H9 (cell line): Measurements from ENCODE around the gene THBS1. TPM values are rescaled to one million over a fixed set of nuclear protein-coding genes. Genes with fewer than 3 reads are reported as not detected.

ENCODE experiments used
- DNase-seq: peaks from one replicate; pipeline ENCODE4 v3.0.0-alpha.2; 2017
- H2AFZ ChIP-seq: one replicate; pipeline ENCODE4 v1.6.1; 2013; ENCODE audit warnings: mild to moderate bottlenecking, low read length, control low read depth, moderate library complexity
- H2AK5ac ChIP-seq: 2 replicates; pipeline ENCODE4 v1.6.1; 2013; ENCODE audit warnings: low read length, control low read depth, mixed read lengths; ENCODE audit not compliant: insufficient read length
- H2BK120ac ChIP-seq: one replicate; pipeline ENCODE4 v1.6.1; 2013; ENCODE audit warnings: low read depth, mild to moderate bottlenecking, low read length, control low read depth, inconsistent platforms; ENCODE audit not compliant: poor library complexity, severe bottlenecking
- H2BK12ac ChIP-seq: 2 replicates; pipeline ENCODE4 v1.6.1; 2013; ENCODE audit warnings: low read length, control low read depth, mixed read lengths, low read depth; ENCODE audit not compliant: insufficient read length
- H2BK15ac ChIP-seq: 2 replicates; pipeline ENCODE4 v1.6.1; 2013; ENCODE audit warnings: low read depth, low read length, control low read depth
- H2BK20ac ChIP-seq: one replicate; pipeline ENCODE4 v1.6.1; 2013; ENCODE audit warnings: low read depth, mild to moderate bottlenecking, low read length, control low read depth, inconsistent platforms; ENCODE audit not compliant: poor library complexity, severe bottlenecking
- H2BK5ac ChIP-seq: 2 replicates; pipeline ENCODE4 v1.6.1; 2013; ENCODE audit warnings: low read length, control low read depth, mixed read lengths; ENCODE audit not compliant: insufficient read length
- H3K14ac ChIP-seq: 2 replicates; pipeline ENCODE4 v1.6.1; 2013; ENCODE audit warnings: low read length, control low read depth; ENCODE audit not compliant: insufficient read depth
- H3K18ac ChIP-seq: 2 replicates; pipeline ENCODE4 v1.6.1; 2013; ENCODE audit warnings: low read depth, mild to moderate bottlenecking, mixed read lengths, low read length, control low read depth; ENCODE audit not compliant: insufficient read length
- H3K23ac ChIP-seq: 2 replicates; pipeline ENCODE4 v1.6.1; 2013; ENCODE audit warnings: low read length, control low read depth, mixed read lengths, low read depth; ENCODE audit not compliant: insufficient read length
- H3K23me2 ChIP-seq: 2 replicates; pipeline ENCODE4 v1.6.1; 2013; ENCODE audit warnings: low read depth, mild to moderate bottlenecking, mixed read lengths, low read length, control low read depth; ENCODE audit not compliant: insufficient read length, poor library complexity, severe bottlenecking
- H3K27ac ChIP-seq: 2 replicates; pipeline ENCODE4 v1.5.1; 2013; ENCODE audit warnings: low read length, control low read depth, mixed read lengths, low read depth; ENCODE audit not compliant: insufficient read length
- H3K27me3 ChIP-seq: 2 replicates; pipeline ENCODE4 v1.6.1; 2013; ENCODE audit warnings: low read length, control low read depth, inconsistent platforms; ENCODE audit not compliant: insufficient read depth
- H3K4ac ChIP-seq: 2 replicates; pipeline ENCODE4 v1.6.1; 2013; ENCODE audit warnings: low read depth, mild to moderate bottlenecking, control low read depth, inconsistent platforms, low read length, moderate library complexity
- H3K4me1 ChIP-seq: 2 replicates; pipeline ENCODE4 v1.6.1; 2013; ENCODE audit warnings: low read length, control low read depth, inconsistent platforms; ENCODE audit not compliant: insufficient read depth
- H3K4me2 ChIP-seq: 2 replicates; pipeline ENCODE4 v1.6.1; 2013; ENCODE audit warnings: low read length, control low read depth, mixed read lengths; ENCODE audit not compliant: insufficient read length, insufficient read depth
- H3K56ac ChIP-seq: 2 replicates; pipeline ENCODE4 v1.6.1; 2013; ENCODE audit warnings: low read depth, mild to moderate bottlenecking, mixed read lengths, low read length, control low read depth; ENCODE audit not compliant: insufficient read length
- H3K79me1 ChIP-seq: 2 replicates; pipeline ENCODE4 v1.6.1; 2013; ENCODE audit warnings: low read depth, mild to moderate bottlenecking, moderate library complexity, low read length, control low read depth, inconsistent platforms; ENCODE audit not compliant: insufficient read depth, poor library complexity, severe bottlenecking
- H3K79me2 ChIP-seq: 2 replicates; pipeline ENCODE4 v1.6.1; 2013; ENCODE audit warnings: low read length, control low read depth, inconsistent platforms; ENCODE audit not compliant: insufficient read depth
- H3K9ac ChIP-seq: 2 replicates; pipeline ENCODE4 v1.6.1; 2013; ENCODE audit warnings: low read length, control low read depth, mixed read lengths; ENCODE audit not compliant: insufficient read length; ENCODE audit errors: extremely low read depth
- H3K9me3 ChIP-seq: one replicate; pipeline ENCODE4 v1.6.1; 2013; ENCODE audit warnings: low read depth, low read length, inconsistent platforms; ENCODE audit not compliant: control insufficient read depth
- H3T11ph ChIP-seq: one replicate; pipeline ENCODE4 v1.6.1; 2013; ENCODE audit warnings: mild to moderate bottlenecking, low read length, control low read depth, inconsistent platforms
- H4K20me1 ChIP-seq: one replicate; pipeline ENCODE4 v1.6.1; 2013; ENCODE audit not compliant: control insufficient read depth, insufficient read length, insufficient read depth
- H4K5ac ChIP-seq: 2 replicates; pipeline ENCODE4 v1.6.1; 2013; ENCODE audit warnings: low read depth, mild to moderate bottlenecking, mixed read lengths, low read length, control low read depth; ENCODE audit not compliant: insufficient read length
- H4K8ac ChIP-seq: replicated peaks from 2 replicates; pipeline ENCODE4 v1.6.1; 2013; ENCODE audit warnings: low read length, control low read depth, mixed read lengths, low read depth; ENCODE audit not compliant: insufficient read length
- H4K91ac ChIP-seq: 2 replicates; pipeline ENCODE4 v1.6.1; 2013; ENCODE audit warnings: low read depth, mild to moderate bottlenecking, moderate library complexity, mixed read lengths, low read length, control low read depth; ENCODE audit not compliant: insufficient read length
- H3K27ac Mint-ChIP-seq, 3 experiments: 2 replicates in 2 of 3; 3 replicates in 1 of 3; pipeline ENCODE4 v1.8.0; 2020 to 2021; ENCODE audit warnings: mixed read lengths in 3 of 3, mild to moderate bottlenecking in 1 of 3, moderate library complexity in 1 of 3
- H3K27me3 Mint-ChIP-seq: 2 replicates; pipeline ENCODE4 v1.8.0; 2021; ENCODE audit warnings: low read depth, mild to moderate bottlenecking, moderate library complexity, mixed read lengths
- H3K36me3 Mint-ChIP-seq, 3 experiments: 2 replicates in 2 of 3; 3 replicates in 1 of 3; pipeline ENCODE4 v1.8.0; 2020 to 2021; ENCODE audit warnings: low read depth in 3 of 3, mixed read lengths in 3 of 3; ENCODE audit not compliant: insufficient read depth in 1 of 3
- H3K4me1 Mint-ChIP-seq, 2 experiments: 2 replicates each; pipeline ENCODE4 v1.8.0; 2020; ENCODE audit warnings: mixed read lengths in 2 of 2
- H3K4me3 Mint-ChIP-seq, 2 experiments: 2 replicates in 1 of 2; 3 replicates in 1 of 2; pipeline ENCODE4 v1.8.0; 2020 to 2021; ENCODE audit warnings: mild to moderate bottlenecking in 2 of 2, mixed read lengths in 2 of 2, moderate library complexity in 1 of 2
- H3K9me3 Mint-ChIP-seq, 2 experiments: 2 replicates in 1 of 2; 3 replicates in 1 of 2; pipeline ENCODE4 v1.8.0; 2020; ENCODE audit warnings: mild to moderate bottlenecking in 2 of 2, mixed read lengths in 2 of 2, moderate library complexity in 1 of 2
- WGBS: extraction: QIAGEN DNeasy Blood & Tissue Kit; methylation state at CpG from one replicate; pipeline ENCODE4 v1.1.7; 2013; ENCODE audit warnings: missing lambda C conversion rate, low lambda C conversion rate, mixed read lengths; ENCODE audit not compliant: insufficient read length; ENCODE audit errors: extremely low coverage; 5-methylcytosine and 5-hydroxymethylcytosine counted together
- total RNA-seq: library from RNA; stranded (reverse); gene quantifications from 2 replicates; pipeline ENCODE4 v1.2.1, GENCODE V29; 2021
- TF ChIP-seq, protein P1 (sequence below): fragments of 200-600 bp; sonication (generic); conservative IDR thresholded peaks from 3 replicates; pipeline ENCODE4 v1.8.0; 2021; ENCODE audit warnings: antibody characterized with exemption, mild to moderate bottlenecking

THBS1 gene
- total RNA-seq, 1 experiment from 2014 or later: 72.1 TPM

- no peak overlapping the region; the same call in 1 of the 2 replicates for H3K4ac ChIP-seq
- H2BK20ac ChIP-seq: no peak overlapping the region
- no peak overlapping the region for H3K27ac ChIP-seq
- peak overlapping the region; percentile 74 for H3K4me2 ChIP-seq
- no peak overlapping the region for H2AFZ ChIP-seq
- DNase-seq: no peak
- H3K27ac Mint-ChIP-seq: peak overlapping the region; percentile 11 to 93 (median 76); a peak in 6 of 7 replicates
- H3T11ph ChIP-seq: no peak overlapping the region
- no peak overlapping the region for H3K56ac ChIP-seq
- H2AK5ac ChIP-seq: no peak overlapping the region
- no peak overlapping the region for H3K23ac ChIP-seq
- H3K36me3 Mint-ChIP-seq: peaks cover 27 to 47% (median 45%) of the 10 kb centered on the region in 3 experiments; a peak in 6 of 7 replicates
- H3K23me2 ChIP-seq: peaks cover 15% of the 10 kb centered on the region
- no peaks in the 10 kb centered on the region for H3K9me3 ChIP-seq
- H3K27me3 Mint-ChIP-seq: peaks cover 23% of the 10 kb centered on the region
- H2BK5ac ChIP-seq: no peak overlapping the region
- H2BK12ac ChIP-seq: no peak overlapping the region
- H3K79me2 ChIP-seq: no peaks in the 10 kb centered on the region; the same call in 1 of the 2 replicates
- H2BK15ac ChIP-seq: no peak overlapping the region
- H3K14ac ChIP-seq: peak overlapping the region; percentile 86
- peak overlapping the region; percentile 90 to 91 for H3K4me3 Mint-ChIP-seq
- H3K18ac ChIP-seq: peak overlapping the region; percentile 83
- TF ChIP-seq, protein P1, sequence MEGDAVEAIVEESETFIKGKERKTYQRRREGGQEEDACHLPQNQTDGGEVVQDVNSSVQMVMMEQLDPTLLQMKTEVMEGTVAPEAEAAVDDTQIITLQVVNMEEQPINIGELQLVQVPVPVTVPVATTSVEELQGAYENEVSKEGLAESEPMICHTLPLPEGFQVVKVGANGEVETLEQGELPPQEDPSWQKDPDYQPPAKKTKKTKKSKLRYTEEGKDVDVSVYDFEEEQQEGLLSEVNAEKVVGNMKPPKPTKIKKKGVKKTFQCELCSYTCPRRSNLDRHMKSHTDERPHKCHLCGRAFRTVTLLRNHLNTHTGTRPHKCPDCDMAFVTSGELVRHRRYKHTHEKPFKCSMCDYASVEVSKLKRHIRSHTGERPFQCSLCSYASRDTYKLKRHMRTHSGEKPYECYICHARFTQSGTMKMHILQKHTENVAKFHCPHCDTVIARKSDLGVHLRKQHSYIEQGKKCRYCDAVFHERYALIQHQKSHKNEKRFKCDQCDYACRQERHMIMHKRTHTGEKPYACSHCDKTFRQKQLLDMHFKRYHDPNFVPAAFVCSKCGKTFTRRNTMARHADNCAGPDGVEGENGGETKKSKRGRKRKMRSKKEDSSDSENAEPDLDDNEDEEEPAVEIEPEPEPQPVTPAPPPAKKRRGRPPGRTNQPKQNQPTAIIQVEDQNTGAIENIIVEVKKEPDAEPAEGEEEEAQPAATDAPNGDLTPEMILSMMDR: no peak
- H3K79me1 ChIP-seq: no peaks in the 10 kb centered on the region
- no peaks in the 10 kb centered on the region for H4K20me1 ChIP-seq
- H3K4me1 Mint-ChIP-seq: peaks cover 33 to 44% of the 10 kb centered on the region in 2 experiments
- no peak overlapping the region for H2BK120ac ChIP-seq
- WGBS: no CpG with 5 or more reads among the region's 18 CpGs
- H4K5ac ChIP-seq: no peak overlapping the region
- H4K8ac ChIP-seq: no peak overlapping the region
- no peak overlapping the region for H4K91ac ChIP-seq
- H3K4me1 ChIP-seq: no peaks in the 10 kb centered on the region; the same call in 1 of the 2 replicates
- no peaks in the 10 kb centered on the region for H3K27me3 ChIP-seq
- peak overlapping the region; percentile 76 for H3K9ac ChIP-seq
- H3K9me3 Mint-ChIP-seq: peaks cover 0 to 5% of the 10 kb centered on the region in 2 experiments; a peak in 2 of 5 replicates
Observed at GRCh38 chr15:39581242-39581792, 438 bp downstream of the THBS1 start.
